ENCODE results near the gene NAV3.
"Not testable (repeated sequence)": the region's sequence is repeated elsewhere in the genome, so short reads cannot be mapped to it uniquely, and the experiment has no call there.

NAV3 gene

GRCh38 chr12:78249578-78249977 lies 418.9 kb downstream of the NAV3 start:
- Histone ChIP-seq H3K79me1 (ENCODE audit: low read length) (no peaks in the 10 kb centered on the region), H2BK120ac (ENCODE audit: low read depth, low read length) (no peak overlapping the region), H3K27ac (ENCODE audit: low read depth, low read length) (no peak overlapping the region), H3K27me3 (ENCODE audit: insufficient read depth, low read length, poor library complexity) (no peaks in the 10 kb centered on the region), H3K4me2 (ENCODE audit: low read length) (no peak overlapping the region), H3K4me3 (ENCODE audit: low read length) (no peak overlapping the region), H2BK5ac (ENCODE audit: low read length) (no peak overlapping the region), H4K5ac (ENCODE audit: low read length) (no peak overlapping the region), H3K36me3 (ENCODE audit: control insufficient read depth, insufficient read depth, low read length) (no peaks in the 10 kb centered on the region), H3K4me1 (ENCODE audit: control insufficient read depth, low read depth, low read length) (no peaks in the 10 kb centered on the region), H2BK15ac (replicated peaks; ENCODE audit: low read depth) (no peak overlapping the region), H3K4ac (ENCODE audit: low read depth, low read length) (no peak overlapping the region), H4K8ac (ENCODE audit: low read depth, low read length) (no peak overlapping the region), H3K18ac (ENCODE audit: low read length) (no peak overlapping the region), H3K9ac (ENCODE audit: low read length) (no peak overlapping the region), H3K56ac (ENCODE audit: low read length) (no peak overlapping the region), H3K23ac (ENCODE audit: low read length) (no peak overlapping the region), H3K79me2 (ENCODE audit: control insufficient read depth, insufficient read depth, low read length) (no peaks in the 10 kb centered on the region), H2AK5ac (ENCODE audit: low read length) (no peak overlapping the region)
- no CpG with 5 or more reads among the region's 3 CpGs for WGBS (ENCODE audit: extremely low coverage, insufficient coverage, low lambda C conversion rate)
- no peak for DNase-seq

GRCh38 chr12:78257662-78258061 lies 427.0 kb downstream of the NAV3 start:
- WGBS (ENCODE audit: extremely low coverage, insufficient coverage, low lambda C conversion rate): no CpG with 5 or more reads among the region's 7 CpGs

GRCh38 chr12:78260976-78261375 lies 430.3 kb downstream of the NAV3 start:
- H3K27ac ChIP-seq (ENCODE audit: low read depth, low read length): no peak overlapping the region
- no CpG with 5 or more reads among the region's 7 CpGs for WGBS (ENCODE audit: extremely low coverage, insufficient coverage, low lambda C conversion rate)
- no peaks in the 10 kb centered on the region for H3K4me1 ChIP-seq (ENCODE audit: control insufficient read depth, low read depth, low read length)

More at GRCh38 chr12:78257662-78258061, 427.0 kb downstream of the NAV3 start:
- H2AK5ac ChIP-seq (ENCODE audit: low read length); H4K8ac ChIP-seq (ENCODE audit: low read depth, low read length); H3K4ac ChIP-seq (ENCODE audit: low read depth, low read length); H3K9ac ChIP-seq (ENCODE audit: low read length); H3K56ac ChIP-seq (ENCODE audit: low read length); DNase-seq; H3K27me3 ChIP-seq (ENCODE audit: insufficient read depth, low read length, poor library complexity); H4K5ac ChIP-seq (ENCODE audit: low read length); H3K36me3 ChIP-seq (ENCODE audit: control insufficient read depth, insufficient read depth, low read length); H3K27ac ChIP-seq (ENCODE audit: low read depth, low read length); H3K18ac ChIP-seq (ENCODE audit: low read length); H3K4me1 ChIP-seq (ENCODE audit: control insufficient read depth, low read depth, low read length); H3K23ac ChIP-seq (ENCODE audit: low read length); H3K79me2 ChIP-seq (ENCODE audit: control insufficient read depth, insufficient read depth, low read length); H2BK5ac ChIP-seq (ENCODE audit: low read length); H2BK15ac ChIP-seq (replicated peaks; ENCODE audit: low read depth); H2BK120ac ChIP-seq (ENCODE audit: low read depth, low read length); H3K4me2 ChIP-seq (ENCODE audit: low read length); H3K79me1 ChIP-seq (ENCODE audit: low read length); H3K4me3 ChIP-seq (ENCODE audit: low read length): not testable (repeated sequence)

GRCh38 chr12:78261901-78262300 lies 431.2 kb downstream of the NAV3 start:
- Histone ChIP-seq H2BK120ac (ENCODE audit: low read depth, low read length) (no peak overlapping the region), H2AK5ac (ENCODE audit: low read length) (no peak overlapping the region), H3K79me1 (ENCODE audit: low read length) (no peaks in the 10 kb centered on the region), H3K4me2 (ENCODE audit: low read length) (no peak overlapping the region), H4K8ac (ENCODE audit: low read depth, low read length) (no peak overlapping the region), H3K79me2 (ENCODE audit: control insufficient read depth, insufficient read depth, low read length) (no peaks in the 10 kb centered on the region), H3K18ac (ENCODE audit: low read length) (no peak overlapping the region), H3K56ac (ENCODE audit: low read length) (no peak overlapping the region), H3K27me3 (ENCODE audit: insufficient read depth, low read length, poor library complexity) (no peaks in the 10 kb centered on the region), H4K5ac (ENCODE audit: low read length) (no peak overlapping the region), H3K4ac (ENCODE audit: low read depth, low read length) (no peak overlapping the region), H2BK5ac (ENCODE audit: low read length) (no peak overlapping the region), H3K4me1 (ENCODE audit: control insufficient read depth, low read depth, low read length) (no peaks in the 10 kb centered on the region), H3K4me3 (ENCODE audit: low read length) (no peak overlapping the region), H2BK15ac (replicated peaks; ENCODE audit: low read depth) (no peak overlapping the region), H3K27ac (ENCODE audit: low read depth, low read length) (no peak overlapping the region), H3K36me3 (ENCODE audit: control insufficient read depth, insufficient read depth, low read length) (no peaks in the 10 kb centered on the region), H3K23ac (ENCODE audit: low read length) (no peak overlapping the region), H3K9ac (ENCODE audit: low read length) (no peak overlapping the region)
- no peak for DNase-seq
- WGBS (ENCODE audit: extremely low coverage, insufficient coverage, low lambda C conversion rate): no CpG with 5 or more reads among the region's 2 CpGs

More at GRCh38 chr12:78260976-78261375, 430.3 kb downstream of the NAV3 start:
- Histone ChIP-seq H3K36me3 (ENCODE audit: control insufficient read depth, insufficient read depth, low read length) (no peaks in the 10 kb centered on the region), H3K4ac (ENCODE audit: low read depth, low read length) (no peak overlapping the region), H3K18ac (ENCODE audit: low read length) (no peak overlapping the region), H4K8ac (ENCODE audit: low read depth, low read length) (no peak overlapping the region), H3K79me1 (ENCODE audit: low read length) (no peaks in the 10 kb centered on the region), H3K4me3 (ENCODE audit: low read length) (no peak overlapping the region), H3K23ac (ENCODE audit: low read length) (no peak overlapping the region), H2BK120ac (ENCODE audit: low read depth, low read length) (no peak overlapping the region), H2AK5ac (ENCODE audit: low read length) (no peak overlapping the region), H2BK5ac (ENCODE audit: low read length) (no peak overlapping the region), H3K56ac (ENCODE audit: low read length) (no peak overlapping the region), H3K9ac (ENCODE audit: low read length) (no peak overlapping the region), H2BK15ac (replicated peaks; ENCODE audit: low read depth) (no peak overlapping the region), H3K27me3 (ENCODE audit: insufficient read depth, low read length, poor library complexity) (no peaks in the 10 kb centered on the region), H3K79me2 (ENCODE audit: control insufficient read depth, insufficient read depth, low read length) (no peaks in the 10 kb centered on the region), H3K4me2 (ENCODE audit: low read length) (no peak overlapping the region), H4K5ac (ENCODE audit: low read length) (no peak overlapping the region)
- DNase-seq: no peak

Measured in mesendoderm (in vitro differentiated cells).